ENCODE measurements around the gene XPC.
"Not testable (repeated sequence)": the region's sequence is repeated elsewhere in the genome, so short reads cannot be mapped to it uniquely, and the experiment has no call there.

XPC gene

GRCh38 chr3:14121859-14122258, 56.5 kb downstream of the XPC start:
- DNase-seq (ENCODE audit: low read depth in 1 of 2, low spot score in 1 of 2), result no peak
- TF ChIP-seq JUND (IDR thresholded peaks at IDR 0.05; ENCODE audit: low read depth), result no peak
- in situ Hi-C loops (cut with HindIII; ENCODE audit: low pct_unique_long_range_greater_than_20kb, low sequenced_read_pairs), result no loop called here

- DNase-seq (ENCODE audit: low read depth in 1 of 2, low spot score in 1 of 2); in situ Hi-C loops (cut with HindIII; ENCODE audit: low pct_unique_long_range_greater_than_20kb, low sequenced_read_pairs): not testable (repeated sequence)
Measured at GRCh38 chr3:14120921-14121448, 57.4 kb downstream of the XPC start.

GRCh38 chr3:14120111-14120920, 58.1 kb downstream of the XPC start:
- DNase-seq (ENCODE audit: low read depth in 1 of 2, low spot score in 1 of 2), result no peak
- in situ Hi-C loops (cut with HindIII; ENCODE audit: low pct_unique_long_range_greater_than_20kb, low sequenced_read_pairs), result no loop called here
- TF ChIP-seq JUND (IDR thresholded peaks at IDR 0.05; ENCODE audit: low read depth), result no peak

GRCh38 chr3:14119651-14120050, 58.8 kb downstream of the XPC start:
- TF ChIP-seq JUND (IDR thresholded peaks at IDR 0.05; ENCODE audit: low read depth), result no peak
- in situ Hi-C loops (cut with HindIII; ENCODE audit: low pct_unique_long_range_greater_than_20kb, low sequenced_read_pairs), result no loop called here
- no peak for DNase-seq (ENCODE audit: low read depth in 1 of 2, low spot score in 1 of 2)

- peak in 1 of 2 experiments; percentile 24 for DNase-seq (ENCODE audit: low read depth in 1 of 2, low spot score in 1 of 2)
- in situ Hi-C loops (cut with HindIII; ENCODE audit: low pct_unique_long_range_greater_than_20kb, low sequenced_read_pairs), result no loop called here
- no peak for TF ChIP-seq JUND (IDR thresholded peaks at IDR 0.05; ENCODE audit: low read depth)
Measured at GRCh38 chr3:14118400-14119381, 59.7 kb downstream of the XPC start.

DNA sequence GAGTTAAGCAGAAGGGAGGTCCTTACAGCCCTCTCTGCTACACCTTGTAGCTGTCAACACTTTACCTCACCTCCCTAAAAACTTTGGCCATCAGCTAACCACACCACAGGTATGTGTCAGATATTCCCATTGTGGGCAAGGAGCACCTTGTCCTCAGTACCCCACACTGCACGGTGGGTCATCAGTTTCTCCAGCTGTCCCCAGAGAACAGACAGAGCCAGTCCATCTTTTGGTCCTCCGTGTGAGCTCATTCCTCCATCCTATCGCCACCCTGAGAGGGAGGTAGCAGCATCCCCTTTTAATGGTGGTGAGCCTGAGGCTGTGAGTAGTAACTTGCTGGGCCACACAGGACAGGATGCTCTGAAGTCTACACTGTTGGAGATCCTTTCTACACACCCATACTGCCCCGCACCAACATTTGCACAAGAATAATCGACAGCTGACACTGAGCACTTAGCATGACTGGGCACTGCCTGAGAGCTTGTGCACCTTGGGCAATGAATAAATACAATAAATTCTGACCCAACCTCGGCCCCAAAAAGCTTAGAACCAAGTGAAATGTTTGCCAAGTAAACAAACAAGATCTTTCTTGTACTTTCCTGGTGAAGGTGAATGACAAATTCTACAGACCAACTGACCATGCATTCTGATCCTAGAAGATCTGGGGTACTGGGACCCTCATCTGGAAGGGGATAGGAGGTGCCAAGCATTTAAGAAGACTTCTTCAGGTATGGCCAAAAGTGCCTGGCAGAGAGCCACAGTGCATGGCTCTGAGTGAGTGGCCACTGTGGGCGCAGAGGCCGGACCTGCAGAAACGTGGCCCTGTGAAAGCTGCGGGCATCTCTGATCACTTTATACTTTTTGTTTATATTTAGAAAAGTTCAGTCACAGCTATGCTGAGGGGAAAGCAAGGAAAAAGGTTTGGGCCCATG, 60.7 kb downstream of the XPC start:
- in situ Hi-C loops (cut with HindIII; ENCODE audit: low pct_unique_long_range_greater_than_20kb, low sequenced_read_pairs), result no loop called here
- DNase-seq (ENCODE audit: low read depth in 1 of 2, low spot score in 1 of 2), result peak in 1 of 2 experiments; percentile 20
- TF ChIP-seq JUND (IDR thresholded peaks at IDR 0.05; ENCODE audit: low read depth), result no peak

- DNase-seq (ENCODE audit: low read depth in 1 of 2, low spot score in 1 of 2), result peak in 1 of 2 experiments; percentile 71
- no peak for TF ChIP-seq JUND (IDR thresholded peaks at IDR 0.05; ENCODE audit: low read depth)
- in situ Hi-C loops (cut with HindIII; ENCODE audit: low pct_unique_long_range_greater_than_20kb, low sequenced_read_pairs), result no loop called here
Measured at GRCh38 chr3:14113965-14114635, 64.3 kb downstream of the XPC start.

GRCh38 chr3:14110699-14111098, 67.7 kb downstream of the XPC start:
- in situ Hi-C loops (cut with HindIII; ENCODE audit: low pct_unique_long_range_greater_than_20kb, low sequenced_read_pairs), result no loop called here
- no peak for DNase-seq (ENCODE audit: low read depth in 1 of 2, low spot score in 1 of 2)
- no peak for TF ChIP-seq JUND (IDR thresholded peaks at IDR 0.05; ENCODE audit: low read depth)

GRCh38 chr3:14109821-14110220, 68.6 kb downstream of the XPC start:
- DNase-seq (ENCODE audit: low read depth in 1 of 2, low spot score in 1 of 2); in situ Hi-C loops (cut with HindIII; ENCODE audit: low pct_unique_long_range_greater_than_20kb, low sequenced_read_pairs): not testable (repeated sequence)

DNA sequence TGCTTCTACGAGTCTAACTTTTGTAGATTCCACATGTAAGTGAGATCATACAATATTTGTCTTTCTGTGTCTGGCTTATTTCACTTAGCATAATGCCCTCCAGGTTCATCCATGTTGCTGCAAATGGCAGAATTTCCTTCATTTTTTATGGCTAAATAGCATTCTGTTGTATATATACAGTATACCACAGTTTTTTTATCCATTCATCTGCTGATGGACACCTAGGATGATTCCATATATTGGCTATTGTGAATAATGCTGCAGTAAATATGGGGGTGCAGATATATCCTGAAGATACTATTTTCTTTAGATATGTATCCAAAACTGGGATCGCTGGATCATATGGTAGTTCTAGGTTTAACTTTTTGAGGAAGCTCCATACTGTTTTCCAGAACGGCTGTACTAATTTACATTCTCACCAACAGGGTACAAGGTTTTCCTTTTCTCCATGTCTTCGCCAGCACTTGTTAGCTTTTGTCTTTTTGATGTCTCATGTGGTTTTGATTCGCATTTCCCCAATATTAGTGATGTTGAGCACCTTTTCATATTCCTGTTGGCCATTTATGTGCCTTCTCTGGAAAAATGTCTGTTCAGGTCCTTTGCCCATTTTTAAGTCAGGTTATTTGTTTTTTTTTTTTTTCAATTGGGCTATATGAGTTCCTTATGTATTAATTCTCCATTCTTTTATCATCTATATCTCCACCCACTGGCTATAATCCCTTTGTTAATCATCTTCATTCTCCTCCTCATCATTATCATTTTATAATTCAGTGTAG, 80.6 kb downstream of the XPC start:
- in situ Hi-C loops (cut with HindIII; ENCODE audit: low pct_unique_long_range_greater_than_20kb, low sequenced_read_pairs), result no loop called here
- TF ChIP-seq JUND (IDR thresholded peaks at IDR 0.05; ENCODE audit: low read depth), result no peak
- DNase-seq (ENCODE audit: low read depth in 1 of 2, low spot score in 1 of 2), result no peak

DNA sequence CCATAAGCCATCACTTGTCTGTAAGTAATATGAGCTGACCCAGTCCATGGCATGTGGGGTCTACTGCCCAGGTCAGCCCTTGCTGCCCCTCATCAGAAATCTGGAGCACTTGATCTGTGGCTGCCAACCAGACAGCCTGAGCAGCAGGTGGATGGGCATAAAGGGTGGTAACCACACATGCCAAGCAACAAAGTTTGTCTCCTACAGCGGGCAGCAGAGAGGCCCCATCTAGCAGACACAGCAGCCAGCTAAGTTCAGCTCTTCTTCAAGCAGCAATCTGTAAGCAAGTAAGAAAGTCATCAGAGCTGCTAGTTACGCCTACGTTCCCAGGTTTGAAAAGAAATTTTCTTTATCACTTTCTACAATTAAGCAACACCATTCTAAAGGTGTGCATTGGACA, 81.7 kb downstream of the XPC start:
- DNase-seq (ENCODE audit: low read depth in 1 of 2, low spot score in 1 of 2), result peak in 1 of 2 experiments; percentile 51
- no peak for TF ChIP-seq JUND (IDR thresholded peaks at IDR 0.05; ENCODE audit: low read depth)
- in situ Hi-C loops (cut with HindIII; ENCODE audit: low pct_unique_long_range_greater_than_20kb, low sequenced_read_pairs), result no loop called here
